Retinal pigment epithelial cell (primary cell): ENCODE data around the gene PLXDC1.

Experiments
- DNase-seq: peaks from one replicate; pipeline ENCODE4 v3.0.0-alpha.2; 2010; ENCODE audit warnings: low read depth
- H3K4me3 ChIP-seq: 2 replicates; pipeline ENCODE4 v1.5.1; 2011; ENCODE audit warnings: mild to moderate bottlenecking, low read length, control low read depth, moderate library complexity
- CTCF ChIP-seq: conservative IDR thresholded peaks from 2 replicates; pipeline ENCODE4 v1.5.1; 2011; ENCODE audit warnings: low read depth, low read length, control low read depth, inconsistent platforms

Gene PLXDC1

GRCh38 chr17:39196808-39197291, 45.4 kb upstream of the PLXDC1 start:
- no peak for DNase-seq
- TF ChIP-seq CTCF: no peak
- H3K4me3 ChIP-seq: peak overlapping the region; percentile 67

GRCh38 chr17:39196241-39196807, 44.9 kb upstream of the PLXDC1 start:
- TF ChIP-seq CTCF: no peak
- peak overlapping the region; percentile 67 for H3K4me3 ChIP-seq
- no peak for DNase-seq

GRCh38 chr17:39195568-39196160, 44.2 kb upstream of the PLXDC1 start:
- TF ChIP-seq CTCF: no peak
- no peak for DNase-seq
- H3K4me3 ChIP-seq: no peak overlapping the region

- no peak overlapping the region for H3K4me3 ChIP-seq
- no peak for DNase-seq
- TF ChIP-seq CTCF: no peak
Observed at GRCh38 chr17:39194985-39195524, 43.6 kb upstream of the PLXDC1 start.

- DNase-seq: no peak
- TF ChIP-seq CTCF: peak; percentile 56
- H3K4me3 ChIP-seq: no peak overlapping the region
Observed at GRCh38 chr17:39194089-39194984, 42.9 kb upstream of the PLXDC1 start.

- no peak overlapping the region for H3K4me3 ChIP-seq
- no peak for DNase-seq
- no peak for TF ChIP-seq CTCF
Observed at GRCh38 chr17:39193346-39193745, 41.9 kb upstream of the PLXDC1 start.
